Liver (tissue), 3 donors: ENCODE measurements around the gene CSMD2.

Source experiments
- EGR1 ChIP-seq, 2 donors: IDR thresholded peaks; 2 replicates each; pipeline ENCODE4 v1.6.1; 2016 to 2018; ENCODE audit warnings: antibody characterized with exemption in 2 of 2, low read depth in 2 of 2
- GABPA ChIP-seq, 2 donors: IDR thresholded peaks in 1 of 2; conservative IDR thresholded peaks in 1 of 2; 2 replicates each; pipeline ENCODE4 v1.6.1; 2016; ENCODE audit warnings: antibody characterized with exemption in 2 of 2, mild to moderate bottlenecking in 1 of 2, moderate library complexity in 1 of 2
- JUND ChIP-seq, 2 donors: IDR thresholded peaks; 2 replicates each; pipeline ENCODE4 v1.6.1; 2016; ENCODE audit warnings: antibody characterized with exemption in 2 of 2
- NR2F2 ChIP-seq: IDR thresholded peaks from 2 replicates; pipeline ENCODE4 v1.6.1; 2016; ENCODE audit warnings: antibody characterized with exemption
- RAD21 ChIP-seq, 2 donors: IDR thresholded peaks; 2 replicates each; pipeline ENCODE4 v1.6.1; 2016; ENCODE audit warnings: antibody characterized with exemption in 2 of 2, mild to moderate bottlenecking in 2 of 2
- REST ChIP-seq: IDR thresholded peaks from 2 replicates; pipeline ENCODE4 v1.6.1; 2016; ENCODE audit warnings: antibody characterized with exemption, mild to moderate bottlenecking
- RXRA ChIP-seq, 2 donors: IDR thresholded peaks; 2 replicates each; pipeline ENCODE4 v1.6.1; 2017 to 2018; ENCODE audit warnings: antibody characterized with exemption in 2 of 2, mild to moderate bottlenecking in 1 of 2
- SP1 ChIP-seq: IDR thresholded peaks from 2 replicates; pipeline ENCODE4 v1.6.1; 2018; ENCODE audit warnings: antibody characterized with exemption, mild to moderate bottlenecking
- YY1 ChIP-seq: IDR thresholded peaks from 2 replicates; pipeline ENCODE4 v1.6.1; 2016; ENCODE audit warnings: antibody characterized with exemption, mild to moderate bottlenecking
- TF ChIP-seq, protein P1 (sequence below): IDR thresholded peaks from 2 replicates; pipeline ENCODE4 v1.6.1; 2016; ENCODE audit warnings: antibody characterized with exemption
- TF ChIP-seq, protein P2 (sequence below): fragments of 150-350 bp; IDR thresholded peaks from 2 replicates; pipeline ENCODE4 v1.5.1; 2017; ENCODE audit warnings: improper control_type of control experiment, low read depth, low read length; ENCODE audit not compliant: missing input control
- TF ChIP-seq, protein P3 (sequence below): IDR thresholded peaks from 2 replicates; pipeline ENCODE4 v1.6.1; 2016; ENCODE audit warnings: antibody characterized with exemption
- TF ChIP-seq, protein P4 (sequence below): IDR thresholded peaks from 2 replicates; pipeline ENCODE4 v1.6.1; 2016; ENCODE audit warnings: antibody characterized with exemption
- donor health status: healthy.
- donor health status: healthy.

DNA sequence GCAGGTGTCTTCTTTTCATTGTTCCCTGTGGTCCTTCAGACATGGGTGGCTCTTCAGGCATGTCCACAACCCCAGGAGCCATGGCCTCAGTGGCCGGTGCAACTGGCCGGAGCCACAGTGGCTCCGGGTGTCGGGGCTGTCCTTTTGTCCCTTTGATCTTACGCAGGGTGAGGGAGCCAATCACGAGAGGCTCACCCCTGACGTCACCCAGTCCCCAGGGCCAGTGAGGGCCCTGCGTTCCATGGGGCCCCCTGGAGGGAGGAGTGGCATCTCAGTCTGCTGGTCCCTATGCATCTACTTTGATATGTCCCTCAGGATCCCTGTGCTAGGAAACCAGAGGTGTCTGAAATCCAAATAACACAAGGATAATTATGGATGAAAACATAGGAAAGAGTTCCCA is 663.3 kb downstream of the CSMD2 start:
- TF ChIP-seq, protein P1, sequence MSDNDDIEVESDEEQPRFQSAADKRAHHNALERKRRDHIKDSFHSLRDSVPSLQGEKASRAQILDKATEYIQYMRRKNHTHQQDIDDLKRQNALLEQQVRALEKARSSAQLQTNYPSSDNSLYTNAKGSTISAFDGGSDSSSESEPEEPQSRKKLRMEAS: no peak
- TF ChIP-seq, protein P2, sequence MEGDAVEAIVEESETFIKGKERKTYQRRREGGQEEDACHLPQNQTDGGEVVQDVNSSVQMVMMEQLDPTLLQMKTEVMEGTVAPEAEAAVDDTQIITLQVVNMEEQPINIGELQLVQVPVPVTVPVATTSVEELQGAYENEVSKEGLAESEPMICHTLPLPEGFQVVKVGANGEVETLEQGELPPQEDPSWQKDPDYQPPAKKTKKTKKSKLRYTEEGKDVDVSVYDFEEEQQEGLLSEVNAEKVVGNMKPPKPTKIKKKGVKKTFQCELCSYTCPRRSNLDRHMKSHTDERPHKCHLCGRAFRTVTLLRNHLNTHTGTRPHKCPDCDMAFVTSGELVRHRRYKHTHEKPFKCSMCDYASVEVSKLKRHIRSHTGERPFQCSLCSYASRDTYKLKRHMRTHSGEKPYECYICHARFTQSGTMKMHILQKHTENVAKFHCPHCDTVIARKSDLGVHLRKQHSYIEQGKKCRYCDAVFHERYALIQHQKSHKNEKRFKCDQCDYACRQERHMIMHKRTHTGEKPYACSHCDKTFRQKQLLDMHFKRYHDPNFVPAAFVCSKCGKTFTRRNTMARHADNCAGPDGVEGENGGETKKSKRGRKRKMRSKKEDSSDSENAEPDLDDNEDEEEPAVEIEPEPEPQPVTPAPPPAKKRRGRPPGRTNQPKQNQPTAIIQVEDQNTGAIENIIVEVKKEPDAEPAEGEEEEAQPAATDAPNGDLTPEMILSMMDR: no peak
- TF ChIP-seq GABPA (IDR thresholded peaks at IDR 0.05 in 1 of 2, conservative IDR thresholded peaks at IDR 0.05 in 1 of 2) (no peak), EGR1 (IDR thresholded peaks at IDR 0.05; ENCODE audit: low read depth in 2 of 2) (no peak), SP1 (no peak), JUND (IDR thresholded peaks at IDR 0.05) (no peak), RAD21 (IDR thresholded peaks at IDR 0.05) (no peak), NR2F2 (no peak), YY1 (no peak), REST (no peak), RXRA (IDR thresholded peaks at IDR 0.05) (no peak)
- TF ChIP-seq, protein P3, sequence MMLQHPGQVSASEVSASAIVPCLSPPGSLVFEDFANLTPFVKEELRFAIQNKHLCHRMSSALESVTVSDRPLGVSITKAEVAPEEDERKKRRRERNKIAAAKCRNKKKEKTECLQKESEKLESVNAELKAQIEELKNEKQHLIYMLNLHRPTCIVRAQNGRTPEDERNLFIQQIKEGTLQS: no peak
- TF ChIP-seq, protein P4, sequence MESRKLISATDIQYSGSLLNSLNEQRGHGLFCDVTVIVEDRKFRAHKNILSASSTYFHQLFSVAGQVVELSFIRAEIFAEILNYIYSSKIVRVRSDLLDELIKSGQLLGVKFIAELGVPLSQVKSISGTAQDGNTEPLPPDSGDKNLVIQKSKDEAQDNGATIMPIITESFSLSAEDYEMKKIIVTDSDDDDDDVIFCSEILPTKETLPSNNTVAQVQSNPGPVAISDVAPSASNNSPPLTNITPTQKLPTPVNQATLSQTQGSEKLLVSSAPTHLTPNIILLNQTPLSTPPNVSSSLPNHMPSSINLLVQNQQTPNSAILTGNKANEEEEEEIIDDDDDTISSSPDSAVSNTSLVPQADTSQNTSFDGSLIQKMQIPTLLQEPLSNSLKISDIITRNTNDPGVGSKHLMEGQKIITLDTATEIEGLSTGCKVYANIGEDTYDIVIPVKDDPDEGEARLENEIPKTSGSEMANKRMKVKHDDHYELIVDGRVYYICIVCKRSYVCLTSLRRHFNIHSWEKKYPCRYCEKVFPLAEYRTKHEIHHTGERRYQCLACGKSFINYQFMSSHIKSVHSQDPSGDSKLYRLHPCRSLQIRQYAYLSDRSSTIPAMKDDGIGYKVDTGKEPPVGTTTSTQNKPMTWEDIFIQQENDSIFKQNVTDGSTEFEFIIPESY: no peak
